SK-N-SH (cell line): ENCODE data around the gene ABHD6. TPM values are rescaled to one million over a fixed set of nuclear protein-coding genes. Genes with fewer than 3 reads are reported as not detected.

Experiments used
- CTCF ChIA-PET: fragments of 300-600, 350-600 bp; formaldehyde crosslinking; extraction: SDS; loops from one replicate; lab custom pipeline; 2021; lab: Yijun Ruan, JAX
- POLR2A ChIA-PET: fragments of 350-600 bp; sonication (Branson Sonifier 250); formaldehyde crosslinking; extraction: SDS; loops from one replicate; lab custom pipeline; 2020; ENCODE audit warnings: antibody characterized with exemption, inconsistent platforms; lab: Yijun Ruan, JAX
- DNase-seq: peaks from one replicate; pipeline ENCODE4 v3.0.0; 2012
- H2AFZ ChIP-seq: fragments of 200-600 bp; sonication (generic); 2 replicates; pipeline ENCODE4 v1.8.1; 2016; ENCODE audit warnings: antibody characterized with exemption, mild to moderate bottlenecking, low read depth
- H3F3A ChIP-seq: fragments of 200-600 bp; sonication (generic); replicated peaks from 2 replicates; pipeline ENCODE3; 2016; ENCODE audit warnings: antibody characterized with exemption, mild to moderate bottlenecking; ENCODE audit not compliant: insufficient read depth
- H3K27ac ChIP-seq, 2 experiments: fragments of 200-500 bp in 1 of 2; fragments of 200-600 bp in 1 of 2; sonication (Bioruptor generic) in 1 of 2; sonication (generic), shearing (Covaris generic) in 1 of 2; 2 replicates each; pipeline versions ENCODE4 v1.5.1 to v1.6.1; 2014 to 2016; ENCODE audit warnings: low read depth in 2 of 2, inconsistent platforms in 1 of 2, low read length in 1 of 2, mild to moderate bottlenecking in 1 of 2, mixed read lengths in 1 of 2
- H3K27me3 ChIP-seq: fragments of 200-600 bp; sonication (generic), shearing (Covaris generic); 2 replicates; pipeline ENCODE4 v1.6.1; 2016; ENCODE audit warnings: mixed run types; ENCODE audit not compliant: insufficient read depth
- H3K36me3 ChIP-seq, 2 experiments: fragments of 200-500 bp in 1 of 2; fragments of 200-600 bp in 1 of 2; sonication (Bioruptor generic) in 1 of 2; sonication (generic) in 1 of 2; replicated peaks in 1 of 2; 2 replicates each; pipeline versions ENCODE3 to v1.5.1; 2014 to 2016; ENCODE audit warnings: low read length in 1 of 2, mild to moderate bottlenecking in 1 of 2; ENCODE audit not compliant: insufficient read depth in 2 of 2, control insufficient read depth in 1 of 2
- H3K4me1 ChIP-seq, 2 experiments: fragments of 200-500 bp in 1 of 2; fragments of 200-600 bp in 1 of 2; sonication (Bioruptor generic) in 1 of 2; sonication (generic), shearing (Covaris generic) in 1 of 2; 2 replicates each; pipeline versions ENCODE4 v1.5.1 to v1.6.1; 2014 to 2016; ENCODE audit warnings: low read depth in 1 of 2, low read length in 1 of 2, mixed run types in 1 of 2; ENCODE audit not compliant: insufficient read depth in 2 of 2, control insufficient read depth in 1 of 2
- H3K4me2 ChIP-seq: fragments of 200-600 bp; sonication (generic), shearing (Covaris generic); 2 replicates; pipeline ENCODE4 v1.6.1; 2017; ENCODE audit warnings: mixed run types
- H3K4me3 ChIP-seq, 2 experiments: fragments of 200-500 bp in 1 of 2; fragments of 200-600 bp in 1 of 2; sonication (Bioruptor generic) in 1 of 2; sonication (generic), shearing (Covaris generic) in 1 of 2; 2 replicates each; pipeline versions ENCODE4 v1.5.1 to v1.8.1; 2014 to 2016; ENCODE audit warnings: low read depth in 2 of 2, inconsistent platforms in 1 of 2, low read length in 1 of 2, mild to moderate bottlenecking in 1 of 2, mixed read lengths in 1 of 2, moderate library complexity in 1 of 2
- H3K79me2 ChIP-seq: fragments of 200-600 bp; sonication (generic); 2 replicates; pipeline ENCODE4 v1.8.1; 2017; ENCODE audit warnings: mild to moderate bottlenecking; ENCODE audit not compliant: insufficient read depth
- H3K9ac ChIP-seq: fragments of 200-600 bp; sonication (generic); 2 replicates; pipeline ENCODE4 v1.6.1; 2017; ENCODE audit warnings: mixed run types
- H3K9me2 ChIP-seq: fragments of 200-600 bp; sonication (generic); 2 replicates; pipeline ENCODE4 v1.6.1; 2017; ENCODE audit warnings: mixed run types
- H3K9me3 ChIP-seq: fragments of 200-600 bp; sonication (generic); 2 replicates; pipeline ENCODE4 v1.6.1; 2017; ENCODE audit warnings: mixed run types, mild to moderate bottlenecking, moderate library complexity
- H4K20me1 ChIP-seq: fragments of 200-600 bp; sonication (generic); 2 replicates; pipeline ENCODE4 v1.6.1; 2017; ENCODE audit warnings: mild to moderate bottlenecking, mixed run types; ENCODE audit not compliant: insufficient read depth
- CTCF ChIP-seq: fragments of 200-600 bp; sonication (generic); IDR thresholded peaks from 2 replicates; pipeline ENCODE4 v1.6.1; 2017; ENCODE audit warnings: antibody characterized with exemption, mild to moderate bottlenecking, moderate library complexity
- EP300 ChIP-seq, 2 experiments: IDR thresholded peaks; 2 replicates each; pipeline versions ENCODE4 v1.4.0 to v1.6.1; 2012; ENCODE audit warnings: borderline replicate concordance in 1 of 2, low read depth in 1 of 2, low read length in 1 of 2
- IRF3 ChIP-seq: fragments of 150-350 bp; IDR thresholded peaks from 2 replicates; pipeline ENCODE4 v1.6.1; 2016; ENCODE audit warnings: mild to moderate bottlenecking, low read depth, low read length
- JUND ChIP-seq: IDR thresholded peaks from 2 replicates; pipeline ENCODE4 v1.4.0; 2012
- MAX ChIP-seq: IDR thresholded peaks from 2 replicates; pipeline ENCODE4 v1.4.0; 2012; ENCODE audit warnings: low read depth
- MXI1 ChIP-seq: IDR thresholded peaks from 2 replicates; pipeline ENCODE4 v1.6.1; 2012; ENCODE audit warnings: mild to moderate bottlenecking, low read depth, low read length, improper control_type of control experiment
- POLR2AphosphoS5 ChIP-seq: IDR thresholded peaks from 2 replicates; pipeline ENCODE4 v1.6.1; 2012; ENCODE audit warnings: low read depth, low read length
- RFX5 ChIP-seq: IDR thresholded peaks from 2 replicates; pipeline ENCODE4 v1.6.1; 2012; ENCODE audit warnings: mild to moderate bottlenecking, improper control_type of control experiment, low read length
- SMC3 ChIP-seq: IDR thresholded peaks from 2 replicates; pipeline ENCODE4 v1.6.1; 2012; ENCODE audit warnings: low read depth, low read length, improper control_type of control experiment
- TAF1 ChIP-seq: IDR thresholded peaks from 2 replicates; pipeline ENCODE4 v1.6.1; 2012; ENCODE audit warnings: low read depth, mild to moderate bottlenecking, low read length, moderate library complexity, borderline replicate concordance
- TCF12 ChIP-seq: IDR thresholded peaks from 2 replicates; pipeline ENCODE4 v1.4.0; 2012
- YY1 ChIP-seq: IDR thresholded peaks from 2 replicates; pipeline ENCODE4 v1.4.0; 2012; ENCODE audit warnings: low read depth, mild to moderate bottlenecking
- ZBTB33 ChIP-seq: IDR thresholded peaks from 2 replicates; pipeline ENCODE4 v1.4.0; 2012; ENCODE audit warnings: low read depth, borderline replicate concordance
- whole genome bisulfite sequencing: methylation state at CpG from one replicate; pipeline ENCODE4 v1.1.6; 2017; ENCODE audit warnings: low lambda C conversion rate; 5-methylcytosine and 5-hydroxymethylcytosine counted together
- polyA plus RNA-seq, 3 experiments: library from polyadenylated mRNA; depleted of rRNA; stranded (reverse); fragments of >200 nt; gene quantifications; 2 replicates each; pipeline ENCODE4 v1.2.3, GENCODE V29; 2012

Gene ABHD6
- polyA plus RNA-seq, 1 of the 3 experiments (the other 2 are of a cell fraction): 10.7 TPM

GRCh38 chr3:58231666-58232065 lies 5.9 kb upstream of the ABHD6 start:
- CTCF ChIA-PET: interaction anchor here (1.2 to 5.4 kb wide), 7 partner anchors 10 to 74 kb away, joined by 3 to 29 read pairs (median 5); partner anchors contain the start of genes HTD2 and RPP14
- no peak overlapping the region for H3K27ac ChIP-seq
- TF ChIP-seq RFX5 (no peak), MXI1 (no peak), SMC3 (no peak), CTCF (no peak), TAF1 (no peak), JUND (no peak), TCF12 (no peak), EP300 (IDR thresholded peaks at IDR 0.05; ENCODE audit: borderline replicate concordance in 1 of 2, low read depth in 1 of 2, low read length in 1 of 2) (no peak), POLR2AphosphoS5 (no peak), YY1 (no peak), MAX (no peak), IRF3 (no peak), ZBTB33 (no peak)
- TF ChIP-seq, all 33 proteins: peak for 0
- POLR2A ChIA-PET: no interaction called here
- Histone ChIP-seq H4K20me1 (no peaks in the 10 kb centered on the region), H3K4me3 (no peak overlapping the region), H3K79me2 (no peaks in the 10 kb centered on the region), H3K9me3 (no peaks in the 10 kb centered on the region), H3K36me3 (no peaks in the 10 kb centered on the region), H3K9me2 (no peaks in the 10 kb centered on the region), H3K4me1 (peaks cover 0 to 3% of the 10 kb centered on the region in 2 experiments; a peak in 1 of 4 replicates), H3F3A (no peaks in the 10 kb centered on the region), H2AFZ (no peak overlapping the region), H3K9ac (no peak overlapping the region), H3K27me3 (no peaks in the 10 kb centered on the region; the same call in 1 of the 2 replicates), H3K4me2 (no peak overlapping the region)
- no peak for DNase-seq
- 14% methylated on average over 2 of the region's 2 CpGs for WGBS
